Colon (tissue), 2 donors: Measurements from ENCODE around the gene SBF2.
A peak's percentile ranks its signal among the peaks of the same experiment; 100 is the strongest.
"Not testable (repeated sequence)": the region's sequence is repeated elsewhere in the genome, so short reads cannot be mapped to it uniquely, and the experiment has no call there.

ENCODE experiments used
- FAIRE-seq: peaks from 2 replicates; lab custom pipeline; 2012; peaks lifted over from hg19 to GRCh38; lab: Jason Lieb, UNC
- donor health status: control.
- donor health status: control.

The SBF2 gene

GRCh38 chr11:10181811-10182210 is 112.2 kb downstream of the SBF2 start:
- peak; percentile 33 for FAIRE-seq

- no peak for FAIRE-seq
Measured at GRCh38 chr11:10164621-10165020, 129.4 kb downstream of the SBF2 start.

- no peak for FAIRE-seq
Measured at GRCh38 chr11:10162222-10162621, 131.8 kb downstream of the SBF2 start.

- no peak for FAIRE-seq
Measured at GRCh38 chr11:10160350-10160749, 133.7 kb downstream of the SBF2 start.

- peak; percentile 33 for FAIRE-seq
Measured at GRCh38 chr11:10158461-10158860, 135.6 kb downstream of the SBF2 start.

- no peak for FAIRE-seq
Measured at GRCh38 chr11:10155793-10156490, 138.1 kb downstream of the SBF2 start.

DNA sequence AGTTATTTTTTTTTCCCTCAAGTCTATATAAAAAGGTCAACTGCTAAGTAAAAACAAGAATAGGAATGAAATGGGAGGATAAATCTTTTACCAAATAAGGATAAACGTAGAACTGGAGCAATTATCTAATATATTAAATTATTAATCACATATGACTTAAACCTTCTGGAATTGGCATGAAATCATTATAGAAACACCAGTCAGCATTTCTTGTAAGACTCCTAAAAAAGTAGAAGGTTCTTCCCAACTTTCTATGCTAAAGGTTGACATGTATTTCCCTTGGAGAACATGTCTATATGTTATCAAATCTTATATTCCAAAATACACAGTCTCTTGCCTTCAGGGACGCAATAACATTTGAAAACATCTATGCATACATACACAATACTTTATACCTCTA is 143.2 kb downstream of the SBF2 start:
- no peak for FAIRE-seq

DNA sequence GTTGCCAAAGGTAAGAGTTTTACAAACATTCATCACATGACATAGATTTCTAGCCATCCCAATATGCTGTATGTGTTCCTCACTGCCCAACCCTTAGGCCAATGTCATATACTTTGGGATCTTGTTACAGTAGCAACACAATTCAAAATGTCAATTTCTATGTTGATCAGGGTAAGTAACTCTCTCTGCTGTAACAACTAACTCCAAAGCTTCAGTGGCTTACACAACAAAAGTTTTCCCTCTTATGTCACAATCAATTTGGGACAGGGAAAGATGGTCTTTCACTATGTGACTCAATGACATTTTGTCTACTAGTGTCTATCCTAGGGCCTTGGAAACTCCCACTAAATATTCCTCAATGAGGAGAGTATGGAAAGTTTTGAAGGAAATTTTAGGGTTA is 144.5 kb downstream of the SBF2 start:
- no peak for FAIRE-seq

DNA sequence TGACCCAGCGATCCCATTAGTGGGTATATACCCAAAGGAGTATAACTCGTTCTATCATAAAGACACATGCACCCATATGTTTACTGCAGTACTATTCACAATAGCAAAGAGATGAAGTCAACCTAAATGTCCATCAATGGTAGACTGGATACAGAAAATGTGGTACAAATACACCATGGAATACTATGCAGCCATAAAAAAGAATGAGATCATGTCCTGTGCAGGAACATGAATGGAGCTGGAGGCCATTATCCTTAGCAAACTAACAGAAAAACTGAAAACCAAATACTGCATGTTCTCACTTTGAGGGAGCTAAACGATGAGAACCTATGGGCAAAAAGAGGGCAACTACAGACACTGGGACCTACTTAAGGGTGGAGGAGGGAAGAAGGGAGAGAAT is 146.8 kb downstream of the SBF2 start:
- no peak for FAIRE-seq

GRCh38 chr11:10144954-10145353 is 149.1 kb downstream of the SBF2 start:
- FAIRE-seq, result no peak

GRCh38 chr11:10139656-10140055 is 154.4 kb downstream of the SBF2 start:
- no peak for FAIRE-seq

DNA sequence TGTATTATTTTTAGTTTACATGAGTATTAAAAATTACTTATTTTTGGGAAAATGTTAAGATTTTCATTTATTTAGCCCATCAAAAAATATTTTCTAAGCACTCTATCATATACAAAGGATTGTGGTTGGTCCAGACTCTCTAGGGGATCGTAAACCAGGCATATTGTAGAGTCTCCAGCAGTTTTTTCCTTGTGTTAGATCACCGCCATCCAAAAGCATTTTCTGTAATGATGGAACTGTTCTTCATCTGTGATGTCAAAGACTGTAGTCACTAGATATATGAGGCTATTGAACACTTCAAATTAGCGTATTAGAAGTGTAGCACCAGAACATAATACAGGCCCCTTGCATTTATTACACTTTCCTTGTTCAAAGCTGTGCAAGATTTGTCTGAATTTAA is 154.9 kb downstream of the SBF2 start:
- no peak for FAIRE-seq

- no peak for FAIRE-seq
Measured at GRCh38 chr11:10134975-10135481, 159.0 kb downstream of the SBF2 start.

DNA sequence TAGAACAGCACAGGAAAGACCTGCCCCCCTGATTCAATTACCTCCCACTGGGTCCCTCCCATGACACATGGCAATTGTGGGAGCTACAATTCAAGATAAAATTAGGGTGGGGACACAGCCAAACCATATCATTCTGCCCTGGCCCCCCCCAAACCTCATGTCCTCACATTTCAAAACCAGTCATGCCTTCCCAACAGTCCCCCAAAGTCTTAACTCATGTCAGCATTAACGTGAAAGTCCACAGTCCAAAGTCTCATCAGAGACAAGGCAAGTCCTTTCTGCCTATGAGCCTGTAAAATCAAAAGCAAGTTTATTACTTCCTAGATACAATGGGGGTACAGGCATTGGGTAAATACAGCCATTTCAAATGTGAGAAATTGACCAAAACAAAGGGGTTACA is 159.8 kb downstream of the SBF2 start:
- not testable (repeated sequence) for FAIRE-seq

DNA sequence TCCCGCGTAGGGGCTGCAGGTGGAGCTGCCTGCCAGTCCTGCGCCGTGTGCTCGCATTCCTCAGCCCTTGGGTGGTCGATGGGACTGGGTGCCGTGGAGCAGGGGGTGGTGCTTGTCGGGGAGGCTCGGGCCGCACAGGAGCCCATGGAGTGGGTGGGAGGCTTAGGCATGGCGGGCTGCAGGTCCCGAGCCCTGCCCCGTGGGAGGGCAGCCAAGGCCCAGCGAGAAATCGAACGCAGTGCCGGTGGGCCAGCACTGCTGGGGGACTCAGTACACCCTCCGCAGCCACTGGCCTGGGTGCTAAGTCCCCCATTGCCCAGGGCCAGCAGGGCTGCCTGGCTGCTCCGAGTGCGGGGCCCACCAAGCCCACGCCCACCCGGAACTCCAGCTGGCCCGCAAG is 160.8 kb downstream of the SBF2 start:
- FAIRE-seq, result not testable (repeated sequence)

- FAIRE-seq, result no peak
Measured at GRCh38 chr11:10130875-10131274, 163.1 kb downstream of the SBF2 start.

- not testable (repeated sequence) for FAIRE-seq
Measured at GRCh38 chr11:10129184-10129583, 164.8 kb downstream of the SBF2 start.

DNA sequence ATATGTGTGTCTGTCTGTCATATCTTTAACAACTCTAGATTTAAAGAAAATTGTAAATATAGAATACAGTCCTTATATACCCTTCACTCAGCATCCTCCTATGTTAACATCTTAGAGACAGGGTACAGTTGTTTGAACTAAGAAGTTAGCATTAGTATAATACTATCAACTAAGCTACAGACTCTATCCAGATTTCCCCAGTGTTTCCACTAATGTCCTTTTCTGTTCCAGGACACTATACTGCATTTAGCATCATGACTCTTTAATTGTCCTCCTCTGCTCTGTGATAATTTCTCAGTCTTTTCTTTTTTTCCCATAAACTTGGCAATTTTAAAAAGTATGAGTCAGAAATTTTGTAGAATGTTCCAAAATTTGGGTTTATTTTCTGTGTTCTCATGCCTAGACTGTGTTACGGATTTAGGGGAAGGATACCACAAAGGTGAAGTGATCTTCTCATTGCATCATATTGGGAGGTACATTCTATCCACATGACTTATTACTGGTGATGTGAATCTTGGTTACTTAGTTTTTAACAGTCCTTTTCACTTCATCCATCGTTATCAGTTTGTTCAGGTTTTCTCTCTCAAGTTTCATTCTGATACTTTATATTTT is 168.4 kb downstream of the SBF2 start:
- no peak for FAIRE-seq

DNA sequence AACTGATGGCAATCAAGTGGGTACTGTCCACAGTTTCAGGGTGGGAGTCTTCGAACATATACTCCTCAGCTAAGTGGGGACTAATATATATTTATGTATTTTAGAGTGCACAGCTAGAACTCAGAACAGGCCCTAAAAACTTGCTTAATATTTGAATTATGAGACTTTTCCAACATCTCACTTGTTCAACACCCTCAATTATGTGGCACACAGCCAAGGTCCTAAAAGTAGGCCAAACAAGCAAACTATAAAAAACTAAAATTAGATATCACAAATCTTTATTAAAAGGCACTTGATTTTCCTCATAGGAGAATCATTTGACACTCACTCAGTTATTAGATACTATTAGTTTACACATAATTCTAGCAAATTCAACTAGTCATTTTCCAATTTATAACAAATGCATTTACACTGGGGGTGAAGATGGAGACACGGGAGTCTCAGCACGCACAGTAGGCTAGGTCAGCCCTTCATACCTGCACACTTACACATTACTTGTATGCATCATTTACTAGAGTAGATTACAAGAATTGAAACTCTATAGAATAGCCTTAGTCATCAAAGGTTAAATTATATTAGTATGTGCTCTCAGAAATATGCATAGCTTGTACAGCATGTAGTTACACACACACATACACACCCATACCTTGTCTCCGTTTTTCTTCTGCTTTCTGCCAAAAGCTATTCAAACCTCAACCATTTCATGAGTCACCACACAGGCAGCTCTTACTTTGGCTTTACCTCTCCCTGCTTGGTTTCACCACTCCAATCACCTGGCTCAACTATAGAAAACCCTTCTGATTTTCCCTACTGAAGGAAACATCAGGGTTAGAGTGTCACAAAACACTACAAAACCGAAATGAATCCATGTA is 171.5 kb downstream of the SBF2 start:
- no peak for FAIRE-seq

DNA sequence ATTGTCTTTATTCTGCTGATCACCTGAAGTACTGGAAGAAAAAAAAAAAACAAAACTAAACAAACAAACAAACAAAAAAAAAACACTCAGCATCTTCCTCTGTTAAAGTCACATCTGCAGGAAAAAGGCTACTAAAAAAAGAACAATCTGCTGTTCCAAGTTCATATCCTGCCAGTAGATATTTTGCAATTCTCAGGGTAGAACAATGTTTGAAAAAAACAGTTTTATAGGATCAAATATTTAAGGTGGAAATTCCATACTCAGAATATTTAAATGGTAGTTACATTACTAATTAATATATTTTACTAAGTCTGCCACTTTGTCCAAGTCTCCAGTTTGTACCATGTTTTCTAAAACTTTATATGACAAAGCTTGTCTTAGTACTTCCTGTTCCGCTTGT is 175.2 kb downstream of the SBF2 start:
- no peak for FAIRE-seq

DNA sequence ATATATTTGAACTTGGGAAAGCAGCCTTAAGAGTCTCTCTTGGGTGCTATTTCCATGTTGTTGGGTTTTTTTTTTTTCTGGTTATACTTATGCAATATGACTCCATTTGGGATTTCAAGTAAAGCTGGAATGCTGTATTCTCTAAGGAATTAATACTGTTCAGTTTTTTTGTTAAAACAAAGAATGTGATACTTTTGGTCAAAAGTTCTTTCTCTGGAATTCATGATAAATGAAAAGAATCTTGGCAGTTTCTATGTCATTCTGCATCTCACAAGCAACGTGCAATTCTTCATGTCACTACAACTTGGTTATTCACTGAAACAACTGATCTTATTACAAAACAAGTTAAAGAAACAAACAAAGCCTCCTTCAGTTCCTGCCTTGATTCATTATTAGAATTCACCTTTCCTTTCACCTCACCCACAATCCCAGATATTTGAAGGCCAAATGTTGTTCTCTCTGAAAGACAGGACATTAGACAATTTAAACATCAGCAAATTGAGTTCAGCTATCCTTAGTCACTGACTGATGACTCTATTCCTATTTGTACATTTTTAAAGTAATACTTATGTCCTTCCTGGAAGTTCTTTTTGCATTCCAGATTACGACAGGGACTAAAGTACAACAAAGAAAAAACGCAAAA is 176.2 kb downstream of the SBF2 start:
- FAIRE-seq, result no peak

GRCh38 chr11:10116588-10116987 is 177.4 kb downstream of the SBF2 start:
- no peak for FAIRE-seq
